ENCODE measurements around the gene RBFOX2. TPM values are rescaled to one million over a fixed set of nuclear protein-coding genes. Genes with fewer than 3 reads are reported as not detected.

Gene RBFOX2
- total RNA-seq, 2 donors from 2014 or later, result 81.8 to 86.0 TPM

GRCh38 chr22:36032611-36033010 lies 4.0 kb upstream of the RBFOX2 start:
- DNase-seq (ENCODE audit: low spot score), result no peak
- H3K9me3 ChIP-seq, result no peaks in the 10 kb centered on the region
- H3K4me1 ChIP-seq, result peaks cover 0 to 10% of the 10 kb centered on the region in 2 donors
- H3K27ac ChIP-seq, result no peak overlapping the region
- no peak overlapping the region for H3K4me3 ChIP-seq
- no peak for TF ChIP-seq CTCF (IDR thresholded peaks at IDR 0.05)
- H3K36me3 ChIP-seq, result no peaks in the 10 kb centered on the region
- H3K27me3 ChIP-seq, result no peaks in the 10 kb centered on the region

DNA sequence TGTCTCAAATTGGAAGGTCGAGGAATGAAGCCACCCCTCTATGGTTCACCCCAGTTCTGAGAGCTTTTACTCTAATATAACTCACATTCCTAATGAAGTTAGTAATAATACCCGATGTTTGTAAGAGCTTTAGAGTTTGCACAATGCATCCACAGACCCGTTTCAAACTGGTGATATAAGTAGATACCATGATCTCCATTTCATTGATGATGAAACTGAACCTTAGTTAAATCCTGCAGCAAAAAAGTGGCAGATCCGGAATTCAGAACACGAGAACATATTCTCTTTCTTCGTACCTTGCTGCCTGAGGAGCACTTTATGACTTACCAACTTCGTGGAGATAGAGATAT lies 757 bp upstream of the RBFOX2 start:
- H3K4me1 ChIP-seq, result peaks cover 0 to 28% of the 10 kb centered on the region in 2 donors
- DNase-seq (ENCODE audit: low spot score), result no peak
- TF ChIP-seq CTCF (IDR thresholded peaks at IDR 0.05), result no peak
- peak overlapping the region; percentile 90 to 95 for H3K27ac ChIP-seq
- H3K9me3 ChIP-seq, result no peaks in the 10 kb centered on the region
- no peaks in the 10 kb centered on the region for H3K36me3 ChIP-seq
- H3K4me3 ChIP-seq, result peak overlapping the region; percentile 86 to 94
- H3K27me3 ChIP-seq, result no peaks in the 10 kb centered on the region

DNA sequence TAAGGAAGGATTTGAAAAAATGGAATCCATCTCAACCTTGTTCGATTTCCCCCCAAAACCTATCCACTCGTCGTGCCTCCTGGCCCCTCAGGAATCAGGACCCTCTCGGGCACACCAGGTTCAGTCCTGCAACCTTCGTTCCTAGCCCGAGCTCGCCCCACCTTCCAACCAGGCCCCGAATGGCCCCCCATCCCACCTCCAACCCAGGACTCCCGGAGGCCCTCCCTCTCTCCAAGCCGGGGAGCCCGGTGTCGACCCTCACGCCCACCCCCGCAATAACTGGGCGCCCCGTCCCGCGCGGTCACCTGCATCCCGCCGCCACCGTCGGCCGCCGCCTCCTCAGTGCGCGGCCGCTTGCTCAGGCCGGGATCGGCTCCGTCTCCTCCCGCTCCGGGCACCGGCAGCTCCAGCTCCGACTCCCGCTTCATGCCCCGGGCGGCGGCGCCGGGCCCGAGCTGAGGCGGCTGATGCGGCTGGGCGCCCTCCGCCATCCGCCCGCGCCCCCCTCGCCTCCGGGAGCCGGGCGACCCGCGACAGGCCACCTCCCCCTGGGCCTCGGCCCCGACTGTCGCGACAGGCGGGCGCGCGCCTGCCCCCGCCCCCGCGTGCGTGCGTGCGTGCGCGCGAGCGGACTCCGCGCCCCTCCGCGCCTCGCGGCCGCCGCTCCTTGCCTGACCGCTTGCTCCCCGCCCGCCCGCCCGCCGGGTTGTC lies 534 bp downstream of the RBFOX2 start:
- H3K27ac ChIP-seq, result peak overlapping the region; percentile 90 to 95
- no peaks in the 10 kb centered on the region for H3K9me3 ChIP-seq
- no peaks in the 10 kb centered on the region for H3K36me3 ChIP-seq
- no peak for TF ChIP-seq CTCF (IDR thresholded peaks at IDR 0.05)
- H3K27me3 ChIP-seq, result no peaks in the 10 kb centered on the region
- peak overlapping the region; percentile 86 to 94 for H3K4me3 ChIP-seq
- peaks cover 0 to 29% of the 10 kb centered on the region in 2 donors for H3K4me1 ChIP-seq
- no peak for DNase-seq (ENCODE audit: low spot score)

DNA sequence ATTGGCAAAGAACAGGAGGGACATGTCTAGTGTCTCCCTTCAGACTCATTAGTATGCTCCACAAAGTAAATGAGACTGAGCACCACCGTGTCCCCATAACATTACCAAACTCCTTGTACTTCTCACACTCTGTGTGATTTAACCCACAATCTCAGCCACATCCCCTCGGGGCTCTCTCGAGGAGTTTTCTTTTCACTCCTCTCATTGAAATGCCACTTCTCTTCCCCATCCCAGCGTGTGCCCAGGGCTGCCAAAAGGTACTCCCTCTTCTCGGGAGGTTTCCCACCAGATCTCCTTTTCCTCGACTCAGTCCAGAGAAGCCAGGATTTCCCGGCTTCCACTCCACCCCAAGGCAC lies 1.1 kb downstream of the RBFOX2 start:
- H3K4me1 ChIP-seq, result peaks cover 0 to 29% of the 10 kb centered on the region in 2 donors
- no peak for DNase-seq (ENCODE audit: low spot score)

GRCh38 chr22:36026741-36027140 lies 1.9 kb downstream of the RBFOX2 start:
- no peak for TF ChIP-seq CTCF (IDR thresholded peaks at IDR 0.05)
- Histone ChIP-seq H3K4me1 (peaks cover 0 to 31% of the 10 kb centered on the region in 2 donors), H3K27ac (peak overlapping the region; percentile 1 to 95), H3K27me3 (no peaks in the 10 kb centered on the region), H3K36me3 (no peaks in the 10 kb centered on the region), H3K4me3 (peak overlapping the region in 1 of 2 donors; percentile 94), H3K9me3 (no peaks in the 10 kb centered on the region)
- no peak for DNase-seq (ENCODE audit: low spot score)

More for the DNA sequence above, 1.1 kb downstream of the RBFOX2 start:
- no peaks in the 10 kb centered on the region for H3K36me3 ChIP-seq
- H3K9me3 ChIP-seq, result no peaks in the 10 kb centered on the region
- H3K27ac ChIP-seq, result peak overlapping the region; percentile 90 to 95
- no peak for TF ChIP-seq CTCF (IDR thresholded peaks at IDR 0.05)
- peak overlapping the region; percentile 86 to 94 for H3K4me3 ChIP-seq
- no peaks in the 10 kb centered on the region for H3K27me3 ChIP-seq

DNA sequence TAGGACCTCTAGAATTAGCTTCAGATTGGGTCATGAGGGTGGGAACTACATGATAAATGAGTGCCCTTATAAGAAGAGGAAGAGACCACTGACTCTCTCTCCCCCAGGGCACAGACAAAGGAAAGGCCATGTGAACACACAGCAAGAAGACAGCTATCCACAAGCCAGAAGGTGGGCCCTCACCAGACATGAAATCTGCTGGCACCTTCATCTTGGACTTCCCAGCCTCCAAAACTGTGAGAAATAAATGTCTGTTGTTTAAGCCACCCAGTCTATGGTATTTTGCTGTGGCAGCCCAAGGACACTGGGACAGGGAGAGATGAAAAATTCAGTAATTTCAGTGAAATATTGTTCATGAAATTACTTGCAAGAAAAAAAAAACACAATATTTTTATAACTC lies 5.9 kb downstream of the RBFOX2 start:
- no peak overlapping the region for H3K4me3 ChIP-seq
- H3K9me3 ChIP-seq, result no peaks in the 10 kb centered on the region
- no peaks in the 10 kb centered on the region for H3K27me3 ChIP-seq
- H3K4me1 ChIP-seq, result peaks cover 0 to 36% of the 10 kb centered on the region in 2 donors
- DNase-seq (ENCODE audit: low spot score), result no peak
- H3K27ac ChIP-seq, result peak overlapping the region; percentile 19 to 45
- no peaks in the 10 kb centered on the region for H3K36me3 ChIP-seq
- no peak for TF ChIP-seq CTCF (IDR thresholded peaks at IDR 0.05)

Measured in right atrium auricular region (tissue), 2 donors.